Mucosa of gallbladder (tissue), 1 donor: ENCODE results near the gene MEF2D. TPM values are rescaled to one million over a fixed set of nuclear protein-coding genes. Genes with fewer than 3 reads are reported as not detected.

Experiments used
- DNase-seq: peaks from one replicate; pipeline ENCODE4 v3.0.0-alpha.2; 2020; ENCODE audit warnings: low spot score
- total RNA-seq: library from RNA; stranded (reverse); gene quantifications from one replicate; pipeline ENCODE4 v1.2.1, GENCODE V29; 2021
- donor health status: DM: no; HTN: no; CAD: no.

MEF2D gene
- total RNA-seq, 1 donor from 2014 or later: 57.8 TPM

DNA sequence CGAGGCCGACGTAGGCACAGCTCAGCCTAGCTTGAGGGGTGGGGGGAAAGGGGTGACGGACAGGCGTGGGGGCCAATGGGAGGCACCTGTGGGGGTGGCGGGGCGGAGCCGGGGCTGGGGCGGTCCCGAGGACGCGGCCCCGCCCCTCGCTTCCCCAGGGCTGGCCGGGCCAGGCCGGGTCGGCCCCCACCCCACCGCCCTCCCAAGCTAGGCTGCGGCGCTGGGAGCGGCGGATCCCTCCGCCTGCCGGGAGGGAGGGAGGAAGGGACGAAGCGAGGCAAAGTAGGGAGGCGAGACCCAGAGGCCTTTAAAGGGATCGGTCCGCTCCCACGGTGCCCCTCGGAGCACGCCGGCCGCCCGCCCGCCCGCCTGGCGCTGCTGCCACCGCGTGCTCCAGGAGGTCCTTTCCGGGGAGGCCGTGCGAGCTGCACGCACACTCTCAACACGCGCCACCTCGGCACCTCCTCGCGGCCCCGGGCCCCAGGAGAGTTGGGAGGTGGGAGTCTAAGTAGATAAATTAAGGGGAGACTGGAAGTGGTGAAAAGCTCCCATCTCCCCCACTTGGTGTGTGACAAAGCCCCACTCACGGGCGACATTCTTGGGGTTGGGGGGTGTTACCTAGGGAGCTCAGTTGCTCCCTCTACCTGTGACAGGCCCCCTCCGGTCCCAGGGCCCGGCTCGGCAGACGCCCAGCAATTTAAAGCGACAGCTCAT, 375 bp upstream of the MEF2D start:
- DNase-seq: peak; percentile 95

- DNase-seq: no peak
Measured at GRCh38 chr1:156499842-156500542, 583 bp downstream of the MEF2D start.

GRCh38 chr1:156499194-156499841, 1.3 kb downstream of the MEF2D start:
- no peak for DNase-seq

- no peak for DNase-seq
Measured at GRCh38 chr1:156498432-156499193, 2.0 kb downstream of the MEF2D start.

DNA sequence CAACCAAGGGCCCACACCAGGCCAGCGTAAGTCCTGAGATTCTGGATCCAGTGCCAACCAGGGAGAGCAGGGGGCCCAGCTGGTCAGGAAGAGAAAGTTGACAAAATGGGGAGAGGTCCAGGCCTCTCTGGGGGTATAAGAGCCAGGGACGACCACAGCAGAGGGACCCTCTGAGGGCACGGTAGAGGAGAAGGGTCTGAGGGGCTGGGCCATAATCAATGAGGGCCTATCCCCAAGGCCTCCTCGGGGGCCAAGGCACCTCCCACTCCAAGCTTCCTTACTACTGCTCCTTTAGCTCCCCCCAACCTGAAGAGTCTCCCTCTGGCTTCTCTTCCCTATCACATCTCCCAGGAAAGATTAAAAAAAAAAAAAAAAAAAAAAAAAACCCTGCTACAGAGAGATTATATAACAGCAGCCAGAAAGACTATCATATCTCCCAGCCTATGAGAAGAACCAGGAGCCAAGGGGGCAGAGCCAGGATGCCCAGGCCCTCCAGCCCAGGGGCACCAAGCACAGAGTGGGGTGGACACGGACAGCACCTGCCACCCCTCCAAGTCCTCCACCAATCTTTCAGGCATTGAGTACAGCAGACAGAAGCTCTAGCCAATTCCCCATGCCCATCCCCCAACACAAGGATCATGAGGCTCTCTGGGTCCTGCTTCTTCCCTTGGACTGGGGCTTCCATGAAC, 2.7 kb downstream of the MEF2D start:
- DNase-seq: no peak

GRCh38 chr1:156497078-156497742, 3.4 kb downstream of the MEF2D start:
- no peak for DNase-seq

DNA sequence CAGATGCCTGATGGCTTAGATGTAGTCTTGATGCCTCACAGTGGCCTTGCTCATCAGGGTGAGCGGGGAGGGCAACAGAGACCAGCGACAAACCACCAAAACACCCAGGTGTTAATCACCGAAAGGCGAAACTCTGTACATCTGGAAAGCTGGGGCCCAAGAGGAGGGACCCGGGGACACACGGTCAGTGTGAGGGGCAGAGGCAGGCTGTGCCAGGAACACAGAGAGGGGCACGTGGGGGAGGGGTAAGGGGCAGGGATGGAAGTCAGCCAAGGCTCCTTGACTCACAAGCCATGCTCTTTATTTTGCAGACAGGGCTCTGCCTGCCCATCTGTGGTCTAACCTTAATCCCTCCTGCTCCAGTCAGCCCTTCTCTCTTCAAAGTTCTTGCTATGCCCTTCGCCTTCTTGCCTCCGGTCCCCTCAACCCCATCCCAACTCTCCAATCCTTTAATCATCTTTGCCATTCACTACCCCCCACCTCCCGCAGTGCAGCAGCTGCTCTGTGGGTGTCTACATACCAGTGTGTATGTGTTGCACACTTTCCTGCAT, 4.3 kb downstream of the MEF2D start:
- DNase-seq: no peak

GRCh38 chr1:156495401-156496140, 5.0 kb downstream of the MEF2D start:
- no peak for DNase-seq

DNA sequence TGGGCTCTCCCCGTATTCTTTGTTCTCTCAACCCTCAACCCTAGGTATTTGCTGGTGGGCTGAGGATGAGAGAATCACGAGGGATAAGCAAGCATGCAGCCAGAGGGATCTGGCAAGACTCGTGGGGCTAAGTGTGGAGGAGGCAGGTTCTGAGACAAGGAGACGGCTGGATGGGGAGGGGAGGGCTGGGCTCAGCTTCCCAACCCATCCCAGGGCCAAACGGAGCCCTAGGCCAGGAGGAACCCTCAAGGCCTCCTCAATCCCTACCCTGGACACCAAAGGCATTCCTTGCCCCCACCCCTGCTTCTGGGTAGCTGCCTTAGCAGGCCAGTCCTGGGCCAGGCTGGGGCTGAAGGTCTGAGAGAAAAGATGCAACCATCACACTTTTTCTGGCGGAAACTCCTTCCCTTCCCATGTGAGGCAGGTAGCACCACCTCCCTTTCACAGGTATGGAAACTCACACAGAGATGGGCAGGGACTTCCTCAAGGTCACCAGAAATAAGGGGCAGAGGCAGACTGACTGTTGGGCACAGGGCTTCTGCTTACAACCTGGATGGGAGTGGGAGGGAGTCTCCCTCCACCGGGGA, 6.2 kb downstream of the MEF2D start:
- no peak for DNase-seq

- no peak for DNase-seq
Measured at GRCh38 chr1:156493742-156494141, 6.8 kb downstream of the MEF2D start.

DNA sequence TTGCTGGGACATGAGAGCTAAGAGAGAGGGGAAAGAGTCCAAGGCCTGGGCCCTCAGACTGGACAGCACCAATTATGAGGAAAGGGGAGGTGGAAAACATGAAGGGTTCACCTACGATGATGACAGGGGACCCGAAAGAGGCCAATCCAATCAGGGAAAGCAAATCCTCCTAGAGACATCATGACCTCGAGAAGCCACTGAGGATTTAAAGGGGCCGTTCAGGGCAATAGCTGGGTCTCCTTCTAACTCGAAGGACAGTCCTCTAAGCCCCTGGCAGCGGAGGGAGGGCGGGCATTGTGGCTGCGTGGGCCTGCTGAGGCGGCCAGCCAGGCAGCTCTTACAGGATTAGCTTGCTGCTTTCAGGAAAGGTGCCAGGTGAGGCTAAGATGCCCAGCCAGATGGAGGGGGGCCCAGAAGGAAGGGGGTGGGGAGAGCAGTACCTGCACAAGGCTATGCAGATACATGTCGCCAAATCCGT, 7.4 kb downstream of the MEF2D start:
- DNase-seq: no peak

GRCh38 chr1:156492591-156493080, 7.9 kb downstream of the MEF2D start:
- no peak for DNase-seq

GRCh38 chr1:156492013-156492590, 8.5 kb downstream of the MEF2D start:
- DNase-seq: no peak

DNA sequence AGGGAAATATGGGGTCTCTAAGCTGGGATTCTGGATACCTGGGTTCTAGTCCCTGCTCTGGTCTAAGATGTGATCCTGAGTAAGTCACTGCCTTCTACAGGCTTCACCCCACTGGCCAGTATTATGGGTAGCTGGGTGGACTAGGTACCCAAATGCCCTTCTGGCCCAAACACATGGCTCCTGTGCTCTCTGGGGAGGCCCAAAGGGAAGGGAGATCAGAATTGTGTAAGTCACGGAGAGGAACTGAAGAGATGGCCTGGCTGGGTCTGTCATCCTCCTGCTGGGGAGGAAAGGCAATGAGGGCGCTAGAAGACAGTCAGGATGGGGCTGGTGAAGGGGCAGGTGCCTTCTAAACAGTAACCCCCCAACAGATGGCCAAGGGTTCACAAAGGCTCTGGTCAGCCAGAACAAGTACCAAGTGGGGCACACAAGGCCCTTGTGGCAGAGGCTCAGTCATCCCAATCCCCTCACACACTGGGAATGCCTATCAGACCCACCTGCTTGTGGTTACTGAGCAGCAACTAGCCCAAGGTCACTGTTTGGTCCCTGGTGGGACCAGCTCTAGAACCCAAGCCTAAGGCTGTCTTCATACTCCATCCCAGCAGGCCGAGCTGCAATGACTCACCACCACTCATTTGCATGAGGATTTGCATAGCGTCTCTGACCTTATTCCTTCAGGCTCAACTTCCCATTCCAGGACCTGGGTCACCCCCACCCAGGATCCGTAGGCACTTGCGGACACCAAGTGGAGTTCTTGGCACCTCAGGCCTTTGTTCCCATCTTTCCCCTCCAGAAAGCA, 9.2 kb downstream of the MEF2D start:
- no peak for DNase-seq

DNA sequence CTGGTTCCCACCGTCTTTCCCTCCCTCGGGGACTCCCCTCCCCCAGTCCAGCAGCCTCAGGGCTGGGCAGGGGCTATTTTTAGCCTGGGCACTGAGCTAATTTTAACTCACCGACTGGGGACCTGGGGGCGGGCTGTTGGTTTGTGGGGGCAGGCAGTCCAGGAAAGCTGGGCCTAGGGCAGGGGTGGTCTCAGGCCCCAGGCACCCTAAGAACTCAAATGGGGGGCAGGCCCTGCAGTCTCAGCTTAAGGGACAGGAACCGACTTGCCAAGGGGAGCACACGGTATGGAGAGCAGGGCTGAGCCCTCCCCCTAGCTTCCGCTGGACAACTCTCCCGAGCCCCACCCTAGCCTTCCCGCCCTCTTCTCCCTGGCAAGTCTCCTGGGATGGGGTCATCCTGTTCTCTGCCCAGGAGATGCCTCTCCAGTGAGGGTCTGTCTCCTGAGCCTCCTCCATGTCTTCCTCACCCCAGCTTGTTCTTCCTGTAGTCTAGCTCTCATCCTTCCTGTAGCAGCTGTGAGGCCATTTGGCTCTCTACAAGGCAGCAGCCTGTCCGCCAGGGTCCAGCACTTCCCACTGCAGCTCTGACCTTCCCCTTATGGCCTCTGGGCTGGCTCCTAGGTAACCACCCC, 10.1 kb downstream of the MEF2D start:
- DNase-seq: no peak

GRCh38 chr1:156489935-156490293, 10.7 kb downstream of the MEF2D start:
- DNase-seq: no peak

GRCh38 chr1:156489166-156489934, 11.2 kb downstream of the MEF2D start:
- no peak for DNase-seq
